Measurements from ENCODE around the gene PIGB.
"Not testable (repeated sequence)": the region's sequence is repeated elsewhere in the genome, so short reads cannot be mapped to it uniquely, and the experiment has no call there.

The PIGB gene

DNA sequence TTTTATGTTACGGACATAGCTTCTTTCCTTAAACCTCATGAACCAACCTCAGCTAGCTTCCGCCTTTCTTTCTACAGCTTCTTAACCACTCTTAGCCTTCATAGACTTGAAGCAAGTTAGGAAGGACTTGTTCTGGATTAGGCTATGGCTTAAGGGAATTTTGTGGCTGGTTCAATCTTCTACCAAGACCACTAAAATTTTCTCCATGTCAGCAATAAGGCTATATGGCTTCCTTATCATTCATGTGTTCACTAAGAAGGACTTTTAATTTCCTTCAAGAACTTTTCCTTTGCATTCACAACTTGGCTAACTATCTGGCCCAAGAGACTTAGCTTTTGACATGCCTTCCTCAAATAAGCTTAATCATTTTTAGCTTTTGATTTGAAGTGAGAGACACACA lies 64.7 kb downstream of the PIGB start:
- DNase-seq, result no peak

DNA sequence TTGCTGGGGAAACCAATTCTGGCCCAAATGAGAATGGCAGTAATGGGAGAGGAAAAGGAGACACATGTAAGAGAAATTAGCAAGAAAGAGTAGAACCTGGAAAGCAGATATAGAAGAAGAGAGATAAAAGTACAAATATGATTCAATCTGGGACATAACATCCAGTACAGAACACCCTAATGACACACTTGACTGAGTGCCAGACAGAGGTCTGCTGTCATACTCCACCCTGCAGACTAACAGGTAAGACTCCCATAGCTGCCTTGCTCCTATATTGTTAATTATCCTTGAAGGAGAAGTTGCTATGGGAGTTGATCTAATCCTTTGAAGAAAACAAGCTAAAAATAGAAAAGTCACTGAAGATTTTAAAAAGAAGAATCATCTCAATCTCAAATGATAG lies 68.0 kb downstream of the PIGB start:
- no peak for DNase-seq

DNA sequence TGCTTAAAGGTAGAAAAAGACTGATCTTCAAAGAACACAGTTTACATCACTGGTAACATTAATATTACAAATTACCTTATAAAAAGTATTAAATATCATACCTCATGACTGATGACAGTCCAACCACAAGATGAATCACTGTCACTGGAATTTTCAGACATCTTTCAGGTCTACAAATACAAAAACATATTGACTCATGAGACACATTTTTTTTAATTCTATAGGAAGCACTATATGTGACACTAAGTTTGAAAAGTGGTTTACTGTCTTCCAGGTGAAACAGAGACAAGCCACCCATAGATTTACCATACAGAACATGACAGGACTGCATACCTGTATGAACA lies 70.2 kb downstream of the PIGB start:
- no peak for DNase-seq

DNA sequence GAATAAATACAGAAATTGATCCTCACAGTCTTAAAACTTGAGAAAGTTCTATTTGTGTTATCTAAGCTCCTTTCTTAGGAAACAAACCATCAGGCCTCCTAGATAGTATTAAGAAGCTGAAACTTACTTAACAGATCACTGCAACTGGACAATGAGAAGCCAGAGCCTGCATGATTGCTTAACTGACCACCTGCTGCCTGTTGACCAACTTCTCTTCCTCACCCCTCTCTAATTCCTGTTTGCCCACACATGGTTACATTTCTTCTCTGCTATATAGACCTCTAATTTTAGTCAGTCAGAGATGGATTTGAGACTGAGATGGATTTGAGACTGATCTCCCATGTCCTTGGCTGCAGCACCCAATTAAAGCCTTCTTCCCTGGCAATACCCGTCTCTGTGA lies 75.7 kb downstream of the PIGB start:
- no peak for DNase-seq

DNA sequence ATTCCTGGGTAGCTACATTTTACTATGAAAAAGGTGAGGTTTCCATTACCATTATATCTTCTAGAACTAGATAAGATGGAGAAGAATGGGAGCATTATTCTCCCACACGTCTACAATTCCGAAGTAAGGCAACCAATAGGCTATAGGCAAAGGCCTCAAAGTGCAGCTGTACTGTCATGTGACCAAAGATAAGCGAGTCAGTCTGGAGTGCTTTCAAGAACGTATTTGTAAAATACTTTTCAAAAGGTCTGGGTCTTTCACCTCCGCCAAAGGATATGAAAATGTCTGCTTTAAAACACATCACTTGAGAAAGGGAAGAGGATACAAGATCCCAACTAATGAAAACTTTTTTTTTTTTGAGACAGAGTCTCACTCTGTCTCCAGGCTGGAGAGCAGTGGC lies 79.2 kb downstream of the PIGB start:
- DNase-seq, result no peak

DNA sequence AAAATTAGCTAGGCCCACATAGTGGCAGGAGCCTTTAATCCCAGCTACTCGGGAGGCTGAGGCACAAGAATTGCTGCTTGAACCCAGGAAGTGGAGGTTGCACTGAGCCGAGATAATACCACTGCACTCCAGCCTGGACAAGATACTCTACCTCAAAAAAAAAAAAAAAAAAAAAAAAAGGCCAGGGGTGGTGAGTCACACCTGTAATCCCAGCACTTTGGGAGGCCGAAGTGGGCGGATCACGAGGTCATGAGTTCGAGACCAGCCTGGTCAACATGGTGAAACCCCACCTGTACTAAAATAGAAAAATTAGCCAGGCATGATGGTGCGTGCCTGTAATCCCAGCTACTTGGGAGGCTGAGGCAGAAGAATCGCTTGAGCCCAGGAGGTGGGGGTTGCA lies 81.0 kb downstream of the PIGB start:
- DNase-seq, result not testable (repeated sequence)

DNA sequence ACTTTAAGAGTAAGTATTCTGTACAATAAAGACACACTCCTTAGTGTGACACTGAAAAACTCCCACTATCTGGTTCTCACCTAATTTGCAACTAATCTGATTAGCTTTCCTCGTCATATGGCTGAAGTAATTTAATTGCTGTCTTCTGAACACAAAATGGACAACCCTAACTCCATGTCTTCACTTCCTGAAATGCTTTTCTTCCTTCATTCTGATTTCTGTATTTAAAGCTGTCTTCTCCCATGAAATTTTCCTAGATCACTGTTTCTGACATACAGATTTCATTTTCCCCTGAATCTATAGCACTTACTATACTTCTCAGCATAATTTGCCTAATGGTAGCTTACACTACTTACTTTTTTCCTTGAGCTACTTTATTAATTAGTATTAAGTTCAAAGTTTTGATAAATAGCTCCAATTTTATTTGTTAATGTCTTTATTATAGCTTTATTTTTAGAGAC lies 82.8 kb downstream of the PIGB start:
- DNase-seq, result no peak

DNA sequence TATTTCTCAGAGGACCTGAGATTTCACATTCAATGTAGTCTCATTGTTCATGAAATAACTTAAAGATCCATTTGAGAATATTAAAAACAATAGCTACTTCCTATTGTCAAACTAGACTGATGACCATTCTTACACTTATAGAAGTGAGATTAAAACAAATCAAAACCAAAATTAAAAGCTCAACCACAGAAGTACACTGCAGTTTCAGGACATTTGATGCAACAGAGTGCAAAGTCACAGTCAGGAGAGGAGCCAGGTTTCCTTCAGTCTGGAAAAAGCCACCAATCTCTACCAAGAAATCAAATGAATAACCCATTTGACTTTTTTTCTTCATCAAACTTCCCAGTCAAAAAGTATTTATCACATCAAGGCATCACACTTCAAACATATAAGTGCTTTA lies 83.7 kb downstream of the PIGB start:
- no peak for DNase-seq

DNA sequence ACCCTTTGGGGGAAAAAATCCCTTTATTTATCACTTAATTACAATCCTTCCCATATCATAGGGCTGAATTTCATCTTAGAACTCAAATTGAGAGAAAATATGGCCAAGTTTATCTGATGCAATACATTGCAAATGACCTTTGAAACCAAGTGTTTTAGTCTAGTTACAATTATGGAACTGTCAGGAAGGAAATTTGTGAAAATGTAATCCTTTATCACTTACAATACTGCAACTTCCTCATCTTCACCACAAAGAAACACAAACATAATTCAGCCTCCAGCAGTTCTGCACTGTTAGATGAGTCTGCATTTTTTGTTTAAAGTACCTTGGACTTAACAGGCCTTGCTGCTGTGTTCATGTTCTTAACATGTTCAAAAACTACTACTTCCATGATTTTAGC lies 84.5 kb downstream of the PIGB start:
- no peak for DNase-seq
